Lung microvascular endothelial cell (primary cell): Measurements from ENCODE around the gene RNF145. TPM values are rescaled to one million over a fixed set of nuclear protein-coding genes. Genes with fewer than 3 reads are reported as not detected.
A peak's percentile ranks its signal among the peaks of the same experiment; 100 is the strongest.
"Not testable (repeated sequence)": the region's sequence is repeated elsewhere in the genome, so short reads cannot be mapped to it uniquely, and the experiment has no call there.

ENCODE experiments used
- DNase-seq, 2 donors: peaks; one replicate each; pipeline versions ENCODE4 v3.0.0 to v3.0.0-alpha.2; 2010; ENCODE audit warnings: low read depth in 2 of 2
- total RNA-seq: library from RNA; depleted of rRNA; stranded (reverse); fragments of >200 nt; gene quantifications from 2 replicates; pipeline ENCODE4 v1.2.1, GENCODE V29; 2014

RNF145 gene, protein sequence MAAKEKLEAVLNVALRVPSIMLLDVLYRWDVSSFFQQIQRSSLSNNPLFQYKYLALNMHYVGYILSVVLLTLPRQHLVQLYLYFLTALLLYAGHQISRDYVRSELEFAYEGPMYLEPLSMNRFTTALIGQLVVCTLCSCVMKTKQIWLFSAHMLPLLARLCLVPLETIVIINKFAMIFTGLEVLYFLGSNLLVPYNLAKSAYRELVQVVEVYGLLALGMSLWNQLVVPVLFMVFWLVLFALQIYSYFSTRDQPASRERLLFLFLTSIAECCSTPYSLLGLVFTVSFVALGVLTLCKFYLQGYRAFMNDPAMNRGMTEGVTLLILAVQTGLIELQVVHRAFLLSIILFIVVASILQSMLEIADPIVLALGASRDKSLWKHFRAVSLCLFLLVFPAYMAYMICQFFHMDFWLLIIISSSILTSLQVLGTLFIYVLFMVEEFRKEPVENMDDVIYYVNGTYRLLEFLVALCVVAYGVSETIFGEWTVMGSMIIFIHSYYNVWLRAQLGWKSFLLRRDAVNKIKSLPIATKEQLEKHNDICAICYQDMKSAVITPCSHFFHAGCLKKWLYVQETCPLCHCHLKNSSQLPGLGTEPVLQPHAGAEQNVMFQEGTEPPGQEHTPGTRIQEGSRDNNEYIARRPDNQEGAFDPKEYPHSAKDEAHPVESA
- 41.2 and 45.8 TPM in 2 replicates for total RNA-seq

DNA sequence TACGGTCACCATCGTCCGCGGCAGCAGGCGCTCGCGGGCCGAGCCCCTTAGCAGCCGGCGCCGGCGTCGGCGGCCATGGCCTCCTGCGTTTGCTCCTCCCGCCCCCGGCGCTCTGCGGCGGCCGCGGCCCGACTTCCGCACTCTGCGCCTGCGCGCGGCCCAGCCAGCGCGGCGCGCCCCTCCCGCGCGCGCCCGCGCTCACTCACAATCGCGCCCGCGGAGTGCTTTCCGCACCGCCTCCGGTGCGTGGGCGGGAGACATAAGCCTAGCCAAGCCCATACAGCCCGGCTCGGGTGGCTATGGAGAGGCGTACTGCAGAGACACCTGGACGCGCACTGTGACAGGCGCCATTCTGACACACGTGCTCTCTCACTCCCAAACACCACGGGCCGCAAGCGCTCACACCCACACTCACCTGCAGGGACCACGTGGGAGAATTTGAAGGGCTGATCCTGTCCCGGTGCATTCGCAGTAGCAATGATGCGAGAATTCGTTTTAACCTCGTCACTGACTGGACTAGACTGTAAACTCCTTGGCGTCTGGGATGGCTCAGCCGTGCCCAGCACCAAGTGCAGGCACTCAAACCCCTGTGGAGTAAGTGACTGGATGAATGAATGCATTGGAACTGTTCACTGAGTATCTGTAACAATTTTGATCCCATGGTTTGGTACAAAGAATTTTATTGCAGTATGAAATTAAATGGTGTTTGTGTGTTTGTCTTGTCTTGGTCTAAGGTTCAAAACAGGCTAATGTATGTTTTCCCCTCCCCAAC is at the start of gene RNF145:
RNF145 (minus strand) TSS at position 116 of the 772 bp plus-strand sequence. CDS start 5,936 bp downstream, outside the sequence.
- DNase-seq = peak; percentile 79 to 87

DNA sequence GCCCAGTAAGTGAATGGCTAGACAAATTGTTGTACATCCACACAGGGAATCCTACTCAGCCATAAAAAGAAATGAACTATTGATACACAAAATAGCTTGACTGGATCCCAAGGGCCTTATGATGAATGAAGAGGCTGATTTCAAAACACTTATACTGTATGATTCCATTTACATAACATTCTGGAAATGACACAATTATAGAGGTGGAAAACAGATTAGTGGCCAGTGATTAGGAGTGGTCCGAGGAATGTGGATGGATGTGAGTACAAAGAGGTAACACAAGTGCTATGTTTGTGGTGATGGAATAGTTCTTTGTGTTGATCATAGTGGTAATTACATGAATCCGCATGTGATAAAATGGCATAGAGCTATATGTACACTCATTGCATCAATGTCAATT is 49.0 kb upstream of the RNF145 start:
- DNase-seq = no peak

DNA sequence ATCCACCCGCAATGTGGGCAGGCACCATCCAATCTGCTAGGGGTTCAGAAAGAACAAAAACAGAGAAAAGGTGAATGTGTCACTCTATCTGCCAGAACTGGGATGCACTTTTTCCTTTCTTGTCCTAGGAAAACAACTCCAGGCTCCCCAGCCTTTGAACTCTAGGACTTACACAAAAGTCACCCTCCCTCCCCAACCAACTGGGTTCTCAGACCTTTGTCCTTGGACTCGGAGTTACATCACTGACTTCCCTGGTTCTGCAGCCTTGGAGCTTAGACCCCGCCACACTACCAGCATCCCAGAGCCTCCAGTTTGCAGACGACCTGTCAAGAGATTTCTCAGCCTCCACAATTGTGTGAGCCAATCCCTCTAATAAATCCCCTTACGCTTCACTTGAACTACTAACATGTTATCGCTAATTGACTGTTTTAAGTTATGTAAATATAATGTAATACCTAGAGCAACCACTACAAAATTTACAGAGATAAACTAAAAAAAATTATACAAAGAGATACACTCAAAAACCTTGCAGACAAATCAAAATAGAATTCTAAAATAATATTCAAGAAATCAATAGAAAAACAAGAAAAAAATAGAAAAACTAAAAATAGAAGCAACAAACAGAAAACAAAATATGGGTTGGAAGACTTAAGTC is 48.4 kb upstream of the RNF145 start:
- no peak for DNase-seq

DNA sequence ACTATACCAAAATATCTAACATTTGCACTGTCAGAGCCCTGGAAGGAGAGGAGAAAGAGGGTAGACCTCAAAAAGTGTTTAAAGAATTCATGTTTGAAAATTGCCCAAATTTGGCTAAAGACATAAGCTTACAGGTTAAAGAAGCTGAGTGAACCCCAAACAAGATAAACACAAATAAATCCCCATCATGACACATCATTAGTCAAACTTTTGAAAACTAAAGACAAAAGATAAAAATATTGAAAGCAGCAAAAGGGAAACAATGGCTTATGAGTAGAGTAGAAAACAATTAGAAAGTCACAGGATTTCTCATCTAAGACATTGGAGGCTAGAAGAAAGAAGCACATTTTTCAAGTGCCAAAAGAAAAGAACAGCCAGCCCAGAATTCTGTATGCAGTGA is 47.7 kb upstream of the RNF145 start:
- DNase-seq = no peak

GRCh38 chr5:159252195-159252594 is 42.8 kb upstream of the RNF145 start:
- no peak for DNase-seq

- no peak for DNase-seq
Measured at GRCh38 chr5:159249158-159249557, 39.8 kb upstream of the RNF145 start.

- no peak for DNase-seq
Measured at GRCh38 chr5:159244890-159245289, 35.5 kb upstream of the RNF145 start.

DNA sequence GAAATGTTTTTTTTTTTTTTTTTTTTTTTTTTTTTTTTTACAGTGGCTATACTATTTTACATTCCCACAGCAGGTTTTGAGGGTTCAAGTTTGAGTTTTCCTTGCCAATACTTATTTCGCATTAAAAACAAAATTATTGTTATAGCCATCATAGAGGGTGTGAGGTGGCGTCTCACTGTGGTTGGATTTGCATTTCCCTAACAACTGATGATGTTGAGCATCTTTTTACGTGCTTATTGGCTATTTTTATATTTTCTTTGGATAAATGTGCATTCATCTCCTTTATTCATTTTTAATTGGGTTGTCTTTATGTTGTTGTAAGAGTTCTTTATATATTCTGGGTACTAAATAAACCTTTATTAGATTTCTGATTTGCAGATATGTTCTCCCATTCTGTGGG is 34.8 kb upstream of the RNF145 start:
- peak in 1 of 2 donors; percentile 5 for DNase-seq

DNA sequence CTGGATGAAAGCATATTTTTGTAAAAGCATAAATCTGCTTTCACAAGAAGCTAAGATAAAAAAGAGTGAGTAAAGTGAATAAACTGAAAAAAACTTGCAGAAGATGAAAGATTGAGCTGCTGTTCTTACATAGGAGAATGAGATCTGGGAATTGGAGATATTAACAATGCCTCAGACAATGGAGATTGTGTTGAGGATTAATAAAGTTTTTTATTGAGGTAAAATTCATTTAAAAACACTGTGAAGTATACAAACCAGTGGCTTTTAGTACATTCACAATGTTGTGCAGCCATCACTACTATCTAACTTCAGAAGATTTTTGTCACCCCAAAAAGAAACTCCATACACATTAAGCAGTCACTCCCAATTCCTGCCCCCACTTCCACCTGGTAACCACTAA is 34.0 kb upstream of the RNF145 start:
- DNase-seq = no peak

- peak in 1 of 2 donors; percentile 51 for DNase-seq
Measured at GRCh38 chr5:159242656-159243055, 33.3 kb upstream of the RNF145 start.

DNA sequence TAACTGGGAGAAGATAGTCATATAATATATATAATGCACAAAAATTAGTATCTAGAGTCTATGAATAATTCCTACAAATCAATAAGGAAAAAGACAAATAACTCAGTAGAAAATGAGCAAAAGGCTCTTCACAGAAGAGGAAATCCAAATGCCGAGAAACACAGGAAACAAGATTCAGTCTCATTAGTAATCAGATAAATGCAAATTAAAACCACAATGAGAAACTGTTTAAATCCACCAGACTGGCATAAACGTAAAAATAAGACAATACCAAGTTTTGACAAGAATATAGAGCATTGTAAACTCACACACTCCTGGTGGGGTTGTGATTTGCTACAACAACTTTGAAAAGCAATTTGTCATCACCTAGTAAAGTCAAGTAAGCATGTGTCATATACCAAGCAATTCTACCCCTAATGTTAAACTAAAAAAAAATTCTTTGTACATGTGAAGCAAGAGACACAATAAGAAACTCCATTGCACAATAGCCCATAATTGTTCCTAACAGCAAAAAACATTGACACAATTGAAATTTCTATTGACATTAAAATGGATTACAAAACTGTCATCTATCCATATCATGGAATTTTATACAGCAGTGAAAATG is 32.7 kb upstream of the RNF145 start:
- peak in 1 of 2 donors; percentile 4 for DNase-seq

- peak; percentile 7 to 57 for DNase-seq
Measured at GRCh38 chr5:159240301-159240870, 31.0 kb upstream of the RNF145 start.

DNA sequence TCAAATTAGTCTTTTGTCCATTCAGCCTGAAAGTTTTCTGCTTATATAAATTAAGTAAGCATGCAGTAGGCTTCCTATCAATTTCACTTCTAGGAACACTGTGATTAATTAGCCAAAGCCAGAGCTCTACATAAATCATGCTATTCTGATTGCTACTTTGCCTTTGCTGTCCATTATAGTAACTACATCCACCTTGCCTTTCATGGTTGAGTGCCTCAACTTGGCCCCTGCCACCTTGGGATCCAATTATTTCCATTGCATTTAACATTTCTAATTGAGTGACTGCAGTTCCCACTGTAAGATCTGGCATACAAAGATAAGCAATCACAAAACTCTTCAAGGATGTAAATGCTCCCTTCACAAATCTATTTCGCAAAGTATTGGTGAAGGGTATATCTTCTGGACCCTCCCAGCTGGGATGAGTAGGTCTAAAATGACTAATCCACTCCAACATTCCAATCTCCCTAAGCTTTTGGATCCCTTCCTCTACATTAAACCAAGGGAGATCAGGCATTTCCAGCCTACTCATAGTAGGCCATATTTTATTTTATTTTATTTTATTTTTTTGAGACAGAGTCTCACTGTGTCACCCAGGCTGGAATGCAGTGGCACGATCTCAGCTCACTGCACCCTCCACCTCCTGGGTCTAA is 26.6 kb upstream of the RNF145 start:
- DNase-seq = not testable (repeated sequence)

DNA sequence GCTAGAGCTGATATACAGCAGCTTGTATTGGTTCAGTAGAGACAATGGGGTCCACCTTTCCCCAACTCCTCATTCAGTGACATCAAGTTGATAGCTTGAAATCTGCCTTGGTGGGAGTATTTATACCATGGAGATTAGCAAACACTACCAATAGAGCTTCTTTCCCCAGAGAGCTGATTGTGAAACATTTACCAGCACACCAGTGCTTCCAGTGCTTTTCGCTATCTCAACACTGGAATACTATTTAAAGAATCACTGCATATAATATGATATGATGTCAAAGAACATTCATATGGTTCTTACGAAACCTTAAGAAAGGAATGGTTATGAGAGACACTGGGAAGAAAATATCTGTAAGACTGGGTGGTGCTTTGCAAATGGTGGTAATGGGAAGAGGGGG is 21.8 kb upstream of the RNF145 start:
- DNase-seq = no peak

- no peak for DNase-seq
Measured at GRCh38 chr5:159230657-159231056, 21.3 kb upstream of the RNF145 start.

- not testable (repeated sequence) for DNase-seq
Measured at GRCh38 chr5:159228097-159228496, 18.7 kb upstream of the RNF145 start.

DNA sequence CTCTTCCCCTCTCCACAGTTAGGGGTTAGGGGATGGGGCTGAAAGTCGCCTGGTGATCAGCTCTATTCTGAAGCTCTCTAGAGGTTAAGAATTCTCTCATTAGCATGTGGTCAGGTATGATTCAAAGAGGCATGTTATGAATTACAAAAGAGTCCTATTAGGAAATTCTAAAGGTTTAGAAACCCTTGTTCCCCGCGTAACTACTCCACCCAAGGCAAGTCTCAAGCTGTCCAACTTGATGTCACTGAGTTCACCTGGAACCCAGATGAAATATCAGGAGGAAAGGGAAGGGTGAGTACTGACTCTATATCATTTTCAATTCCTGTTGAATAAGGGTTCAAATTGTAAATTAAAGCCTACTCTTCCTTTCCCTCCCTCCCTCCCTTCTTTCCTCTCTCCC is 18.1 kb upstream of the RNF145 start:
- DNase-seq = no peak

- DNase-seq = no peak
Measured at GRCh38 chr5:159226451-159226850, 17.1 kb upstream of the RNF145 start.

GRCh38 chr5:159224471-159224870 is 15.1 kb upstream of the RNF145 start:
- DNase-seq = no peak

DNA sequence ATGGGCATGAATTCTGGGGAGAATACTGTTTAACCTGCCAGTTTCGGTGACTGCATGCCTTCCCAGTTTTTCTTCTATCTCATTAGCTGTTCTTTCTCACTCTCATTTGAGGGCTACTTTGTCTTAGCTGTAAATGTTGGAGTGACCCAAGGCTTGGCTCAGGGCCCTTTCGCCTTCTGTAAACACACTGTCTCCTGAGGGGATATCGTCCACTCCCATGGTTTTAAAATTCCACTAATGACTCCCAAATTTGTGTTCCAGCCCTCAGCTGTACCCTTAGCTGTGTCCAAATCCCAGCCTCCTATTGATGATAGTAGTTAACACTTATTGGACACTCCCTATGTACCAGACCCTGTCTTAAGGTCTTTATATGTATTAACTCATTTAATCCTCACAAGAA is 14.1 kb upstream of the RNF145 start:
- DNase-seq = no peak
